ENCODE data around the gene PRB3.

The PRB3 gene

GRCh38 chr12:11269607-11270006 is at the start of gene PRB3:
TSS of gene PRB3 (minus strand) at chr12:11269707. CDS start at chr12:11269669, 38 bp downstream.
- DNase-seq, result no peak

- DNase-seq, result no peak
Observed at GRCh38 chr12:11310336-11310735, 40.8 kb upstream of the PRB3 start, which contains the start of gene PRB4. TSS of gene PRB4 (minus strand) at chr12:11310436. CDS start at chr12:11310398, 38 bp downstream.

- DNase-seq, result no peak
Observed at GRCh38 chr12:11307143-11307542, 37.6 kb upstream of the PRB3 start.

GRCh38 chr12:11273449-11273848 is 3.9 kb upstream of the PRB3 start:
- DNase-seq, result no peak

- no peak for DNase-seq
Observed at GRCh38 chr12:11264501-11264900, 5.0 kb downstream of the PRB3 start.

GRCh38 chr12:11246489-11246888 is 23.0 kb downstream of the PRB3 start:
- no peak for DNase-seq

GRCh38 chr12:11242656-11243055 is 26.9 kb downstream of the PRB3 start:
- DNase-seq, result no peak

GRCh38 chr12:11240348-11240930 is 29.1 kb downstream of the PRB3 start:
- DNase-seq, result no peak

GRCh38 chr12:11238275-11238674 is 31.2 kb downstream of the PRB3 start:
- no peak for DNase-seq

GRCh38 chr12:11233532-11233931 is 36.0 kb downstream of the PRB3 start:
- DNase-seq, result no peak

GRCh38 chr12:11228296-11228879 is 41.1 kb downstream of the PRB3 start:
- peak; percentile 36 for DNase-seq

- no peak for DNase-seq
Observed at GRCh38 chr12:11227373-11227772, 42.1 kb downstream of the PRB3 start.
